Thoracic aorta (tissue), 2 donors: ENCODE results near the gene ADAMTSL1. TPM values are rescaled to one million over a fixed set of nuclear protein-coding genes. Genes with fewer than 3 reads are reported as not detected.

Experiments
- ATAC-seq: fragments of 150-250 bp; one replicate; pipeline ENCODE4 v1.8.0; 2017; ENCODE audit warnings: low read depth; ENCODE audit not compliant: insufficient number of reproducible peaks, low FRiP score
- DNase-seq: peaks from one replicate; pipeline ENCODE4 v3.0.0-alpha.2; 2020; ENCODE audit warnings: low spot score
- H3K27ac ChIP-seq, 2 donors: fragments of 200-600 bp; sonication (generic); 1 replicate in 1 of 2; 2 replicates in 1 of 2; pipeline ENCODE4 v1.5.1; 2016; ENCODE audit warnings: mild to moderate bottlenecking in 2 of 2, moderate library complexity in 2 of 2
- H3K27me3 ChIP-seq: fragments of 200-600 bp; sonication (generic); replicated peaks from 2 replicates; pipeline ENCODE4 v1.6.0; 2016; ENCODE audit warnings: mild to moderate bottlenecking; ENCODE audit not compliant: insufficient read depth
- H3K36me3 ChIP-seq: fragments of 200-600 bp; sonication (generic); one replicate; pipeline ENCODE4 v1.5.1; 2016
- H3K4me1 ChIP-seq, 2 donors: fragments of 200-600 bp; sonication (generic); 1 replicate in 1 of 2; 2 replicates in 1 of 2; pipeline versions ENCODE4 v1.5.1 to v1.6.0; 2016; ENCODE audit warnings: low read depth in 2 of 2, mild to moderate bottlenecking in 1 of 2; ENCODE audit not compliant: control insufficient read depth in 1 of 2
- H3K4me3 ChIP-seq: fragments of 200-600 bp; sonication (generic); 2 replicates; pipeline ENCODE4 v1.5.1; 2016; ENCODE audit warnings: mild to moderate bottlenecking
- H3K9me3 ChIP-seq: fragments of 200-600 bp; sonication (generic); 2 replicates; pipeline ENCODE4 v1.5.1; 2016
- total RNA-seq, 2 donors: library from RNA; depleted of rRNA; stranded (reverse); fragments of >200 nt; gene quantifications; one replicate each; pipeline versions ENCODE4 v1.1.0 to v1.2.3, GENCODE V29; 2016
- TF ChIP-seq, protein P1 (sequence below): fragments of 200-600 bp; sonication (generic); IDR thresholded peaks from one replicate; pipeline ENCODE4 v1.5.1; 2019; ENCODE audit warnings: antibody characterized with exemption

The ADAMTSL1 gene
- total RNA-seq, 2 donors from 2014 or later = 61.4 to 75.5 TPM

DNA sequence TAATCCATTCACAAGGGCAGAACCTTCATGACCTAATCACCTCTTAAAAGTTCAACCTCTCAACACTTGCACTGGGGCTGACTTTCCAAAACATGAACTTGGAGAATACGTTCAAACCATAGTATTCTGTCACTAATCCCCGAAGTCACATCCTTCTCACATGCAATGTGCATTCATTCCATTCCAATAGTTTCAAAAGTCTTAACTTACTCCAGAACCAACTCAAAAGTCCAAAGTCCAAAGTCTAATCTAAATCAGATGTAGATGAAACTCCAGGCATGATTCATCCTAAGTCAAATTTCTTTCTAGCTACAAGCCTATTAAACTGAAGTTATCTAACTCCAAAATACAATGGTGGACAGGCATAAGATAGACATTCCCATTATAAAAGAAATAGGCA is 21.7 kb upstream of the ADAMTSL1 start:
- H3K36me3 ChIP-seq = no peaks in the 10 kb centered on the region
- peaks cover 5 to 10% of the 10 kb centered on the region in 2 donors for H3K4me1 ChIP-seq
- no peak overlapping the region for H3K4me3 ChIP-seq
- ATAC-seq (no peak), DNase-seq (no peak)
- TF ChIP-seq, protein P1, sequence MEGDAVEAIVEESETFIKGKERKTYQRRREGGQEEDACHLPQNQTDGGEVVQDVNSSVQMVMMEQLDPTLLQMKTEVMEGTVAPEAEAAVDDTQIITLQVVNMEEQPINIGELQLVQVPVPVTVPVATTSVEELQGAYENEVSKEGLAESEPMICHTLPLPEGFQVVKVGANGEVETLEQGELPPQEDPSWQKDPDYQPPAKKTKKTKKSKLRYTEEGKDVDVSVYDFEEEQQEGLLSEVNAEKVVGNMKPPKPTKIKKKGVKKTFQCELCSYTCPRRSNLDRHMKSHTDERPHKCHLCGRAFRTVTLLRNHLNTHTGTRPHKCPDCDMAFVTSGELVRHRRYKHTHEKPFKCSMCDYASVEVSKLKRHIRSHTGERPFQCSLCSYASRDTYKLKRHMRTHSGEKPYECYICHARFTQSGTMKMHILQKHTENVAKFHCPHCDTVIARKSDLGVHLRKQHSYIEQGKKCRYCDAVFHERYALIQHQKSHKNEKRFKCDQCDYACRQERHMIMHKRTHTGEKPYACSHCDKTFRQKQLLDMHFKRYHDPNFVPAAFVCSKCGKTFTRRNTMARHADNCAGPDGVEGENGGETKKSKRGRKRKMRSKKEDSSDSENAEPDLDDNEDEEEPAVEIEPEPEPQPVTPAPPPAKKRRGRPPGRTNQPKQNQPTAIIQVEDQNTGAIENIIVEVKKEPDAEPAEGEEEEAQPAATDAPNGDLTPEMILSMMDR = no peak
- no peak overlapping the region for H3K27ac ChIP-seq
- no peaks in the 10 kb centered on the region for H3K27me3 ChIP-seq
- H3K9me3 ChIP-seq = no peaks in the 10 kb centered on the region

DNA sequence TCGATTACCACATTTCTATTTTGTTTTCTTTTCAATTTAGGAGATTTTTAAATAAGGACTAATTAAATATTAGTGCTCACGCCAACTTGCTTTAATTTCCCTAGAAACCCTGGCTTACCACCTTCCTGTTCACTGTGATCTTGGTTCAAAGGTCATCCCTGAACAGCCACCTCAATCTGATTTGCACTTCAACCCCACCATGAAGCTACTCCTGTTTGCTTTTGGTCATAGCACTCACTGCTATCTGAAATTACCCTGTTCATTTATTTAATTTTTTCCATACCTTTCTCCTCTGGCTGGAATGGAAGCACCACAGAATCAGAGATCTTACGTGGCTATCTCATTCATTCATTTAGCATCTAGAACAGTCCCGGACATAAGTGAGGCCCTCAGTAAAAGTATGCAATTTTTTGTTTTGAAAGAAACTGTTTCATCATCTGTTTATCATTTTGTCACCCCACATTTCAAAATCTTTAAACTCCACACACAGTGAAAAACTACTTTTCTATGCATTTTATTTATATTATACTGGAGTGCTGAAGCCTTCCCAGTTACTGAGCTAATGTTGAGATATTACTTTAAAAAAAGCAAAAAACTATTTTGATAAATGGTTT is 17.2 kb upstream of the ADAMTSL1 start:
- Histone ChIP-seq H3K4me1 (no peaks in the 10 kb centered on the region), H3K4me3 (no peak overlapping the region), H3K27ac (no peak overlapping the region), H3K36me3 (no peaks in the 10 kb centered on the region), H3K27me3 (no peaks in the 10 kb centered on the region), H3K9me3 (no peaks in the 10 kb centered on the region)
- TF ChIP-seq, protein P1 = no peak
- DNase-seq (no peak), ATAC-seq (no peak)

DNA sequence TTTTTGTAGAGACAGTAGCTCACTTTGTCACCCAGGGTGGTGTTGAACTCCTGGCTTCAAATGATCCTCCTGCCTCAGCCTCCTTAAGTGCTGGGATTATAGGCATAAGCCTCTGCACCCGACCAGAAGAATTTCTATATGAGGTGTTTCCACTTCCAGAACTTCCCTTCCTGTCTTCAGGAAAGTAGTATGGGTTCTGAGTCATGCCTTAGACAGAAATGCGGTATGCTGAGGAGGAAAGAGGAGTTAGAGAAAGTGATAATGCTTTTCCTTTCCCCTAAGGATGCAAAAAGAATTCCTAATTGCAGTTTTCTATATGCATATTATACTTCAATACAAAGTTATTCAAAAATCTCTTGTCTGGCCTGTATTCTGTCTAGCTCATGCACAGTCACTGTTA is 16.4 kb upstream of the ADAMTSL1 start:
- H3K4me3 ChIP-seq = no peak overlapping the region
- TF ChIP-seq, protein P1 = no peak
- DNase-seq (no peak), ATAC-seq (no peak)
- H3K36me3 ChIP-seq = no peaks in the 10 kb centered on the region
- H3K4me1 ChIP-seq = no peaks in the 10 kb centered on the region
- no peaks in the 10 kb centered on the region for H3K27me3 ChIP-seq
- H3K27ac ChIP-seq = no peak overlapping the region
- H3K9me3 ChIP-seq = no peaks in the 10 kb centered on the region

DNA sequence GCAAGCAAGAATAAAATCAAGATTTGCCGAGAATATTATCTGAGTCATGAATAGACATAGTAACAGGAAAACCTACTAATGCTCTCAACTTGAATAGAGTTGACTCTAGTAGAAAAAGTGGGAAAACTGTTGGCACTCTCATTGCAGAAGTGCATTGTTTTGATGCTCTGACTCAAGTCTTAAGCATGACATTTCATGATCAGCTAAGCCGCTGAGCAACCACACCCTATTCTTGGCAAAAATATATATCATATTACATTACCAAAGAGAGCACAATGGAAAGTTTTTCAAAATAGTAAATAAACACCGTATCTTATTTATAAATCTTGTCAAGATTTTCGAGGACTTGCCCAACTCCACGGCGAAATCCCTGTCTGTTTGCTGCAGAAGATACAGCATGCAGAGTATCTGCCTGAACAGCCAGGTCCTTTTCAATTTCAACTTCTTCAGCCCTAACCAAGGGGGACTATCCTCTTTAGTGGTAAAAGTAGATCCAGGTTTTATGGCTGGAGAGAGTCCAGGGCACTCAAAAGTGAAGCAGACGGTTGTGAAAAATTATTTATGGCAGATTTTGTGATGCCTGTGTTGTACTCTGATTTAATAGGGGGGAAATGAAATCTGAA is 13.9 kb upstream of the ADAMTSL1 start:
- Histone ChIP-seq H3K27me3 (no peaks in the 10 kb centered on the region), H3K27ac (no peak overlapping the region), H3K4me3 (no peak overlapping the region), H3K36me3 (no peaks in the 10 kb centered on the region), H3K4me1 (no peaks in the 10 kb centered on the region), H3K9me3 (no peaks in the 10 kb centered on the region)
- no peak for ATAC-seq
- TF ChIP-seq, protein P1 = no peak
- no peak for DNase-seq

DNA sequence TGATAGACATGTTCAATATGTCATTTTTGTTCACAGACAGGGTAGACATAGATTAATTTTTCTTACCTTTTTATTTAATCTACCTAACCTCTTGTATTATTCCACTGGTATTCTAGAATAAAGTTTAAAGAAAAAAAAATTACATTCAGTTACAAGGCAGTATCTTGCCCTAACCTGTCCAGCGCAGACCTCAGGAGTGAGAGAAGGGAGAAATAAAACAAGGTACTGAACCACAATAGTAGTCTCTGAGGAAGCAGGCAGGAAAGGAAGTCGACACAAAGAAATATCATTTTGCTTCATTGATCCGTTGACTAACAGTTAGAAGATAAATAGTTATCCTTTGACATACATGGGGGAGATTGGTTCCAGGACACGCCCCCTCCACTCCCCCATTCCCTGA is 12.5 kb upstream of the ADAMTSL1 start:
- Histone ChIP-seq H3K27ac (no peak overlapping the region), H3K27me3 (no peaks in the 10 kb centered on the region), H3K36me3 (no peaks in the 10 kb centered on the region), H3K4me3 (no peak overlapping the region), H3K4me1 (no peaks in the 10 kb centered on the region), H3K9me3 (no peaks in the 10 kb centered on the region)
- no peak for ATAC-seq
- TF ChIP-seq, protein P1 = no peak
- DNase-seq = no peak
